ENCODE measurements around the gene GPR176.

GPR176 gene

DNA sequence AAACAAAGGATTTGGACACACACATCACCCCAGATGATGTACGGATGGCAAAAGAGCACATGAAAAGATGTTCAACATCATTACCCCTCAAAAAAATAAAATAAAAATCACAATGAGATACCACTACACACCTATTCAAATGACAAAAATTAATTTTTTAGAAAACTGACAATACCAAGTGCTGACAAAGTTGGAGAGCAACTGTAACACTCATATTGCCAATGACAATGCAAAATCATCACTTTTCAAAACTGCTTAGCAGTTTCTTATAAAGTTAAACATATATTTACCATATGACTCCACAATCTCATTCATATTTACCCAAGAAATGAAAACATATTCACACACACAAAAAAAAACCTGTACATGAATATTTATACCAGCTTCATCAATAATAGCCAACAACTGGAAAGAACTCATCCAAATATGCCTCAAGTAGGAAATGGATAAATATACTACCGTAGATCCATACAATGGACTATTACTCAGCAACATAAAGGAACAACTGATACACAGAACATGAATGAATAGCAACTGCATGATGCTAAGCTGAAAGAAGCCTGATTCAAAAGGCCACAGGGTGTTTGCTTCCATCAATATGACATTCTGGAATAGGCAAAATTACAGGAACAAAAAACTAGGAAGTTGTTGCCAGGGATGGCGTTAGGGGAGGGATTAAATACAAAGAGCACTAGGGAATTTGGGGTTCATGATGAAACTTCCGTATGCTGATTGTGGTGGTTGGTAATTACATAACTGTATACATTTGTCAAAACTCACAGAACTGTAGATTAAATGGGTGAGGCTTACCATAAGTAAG lies 138.7 kb downstream of the GPR176 start:
- no peak for DNase-seq

DNA sequence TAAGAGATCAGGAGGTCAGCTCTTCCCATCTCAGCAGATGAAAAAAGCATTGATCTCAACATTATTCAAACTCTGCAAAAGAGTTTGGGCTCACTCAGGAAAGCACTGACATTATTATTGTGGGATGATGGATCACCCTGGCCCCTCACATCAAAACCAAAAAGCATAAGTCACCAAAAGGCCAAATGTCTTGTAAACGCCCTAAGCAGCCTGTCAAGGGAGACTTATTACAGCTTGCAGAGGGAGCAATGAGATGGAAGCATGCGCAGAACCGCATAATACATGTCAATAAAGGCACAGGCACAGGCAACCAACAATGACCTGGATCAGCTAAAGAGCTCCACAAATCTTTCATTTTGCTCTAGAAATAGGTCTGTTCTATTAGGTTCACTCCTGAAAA lies 142.0 kb downstream of the GPR176 start:
- DNase-seq, result no peak

DNA sequence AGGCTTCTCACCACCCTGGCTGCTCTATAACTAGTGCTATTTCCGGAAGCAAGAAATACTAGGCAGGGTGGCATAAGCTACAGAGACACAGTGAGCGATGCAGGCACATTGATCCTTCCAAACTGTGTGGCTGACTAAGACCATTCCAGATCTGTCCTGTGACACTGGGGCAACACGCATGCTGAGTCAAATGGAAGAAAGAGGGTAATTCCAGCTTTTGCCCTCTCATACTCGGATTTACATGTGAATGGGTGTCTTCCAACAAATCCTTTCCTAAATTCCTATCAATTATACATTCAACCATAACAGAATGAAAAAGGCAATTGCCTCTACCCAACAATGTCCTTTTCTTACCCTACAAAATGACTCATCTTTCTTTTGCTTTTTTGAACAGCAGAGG lies 142.6 kb downstream of the GPR176 start:
- DNase-seq, result no peak

DNA sequence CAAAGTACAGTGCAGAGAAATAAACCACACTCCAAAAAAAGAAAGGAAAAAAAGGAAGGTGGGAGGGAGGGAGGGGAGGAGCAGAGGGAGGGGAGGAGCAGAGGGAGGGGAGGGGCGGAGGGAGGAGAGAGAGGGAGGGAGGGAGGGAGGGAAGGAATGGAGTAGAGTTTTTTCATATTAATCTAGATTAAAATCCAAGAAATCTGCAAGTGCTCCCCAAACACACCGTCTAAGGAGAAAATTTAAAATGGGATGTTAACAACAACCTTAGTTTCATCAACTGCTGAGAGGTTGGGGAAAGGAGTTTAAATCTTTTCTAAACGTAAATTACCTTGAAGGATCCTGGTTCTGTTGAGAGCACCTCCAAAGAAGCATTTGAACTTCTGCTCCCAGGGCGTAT lies 144.0 kb downstream of the GPR176 start:
- DNase-seq, result no peak

DNA sequence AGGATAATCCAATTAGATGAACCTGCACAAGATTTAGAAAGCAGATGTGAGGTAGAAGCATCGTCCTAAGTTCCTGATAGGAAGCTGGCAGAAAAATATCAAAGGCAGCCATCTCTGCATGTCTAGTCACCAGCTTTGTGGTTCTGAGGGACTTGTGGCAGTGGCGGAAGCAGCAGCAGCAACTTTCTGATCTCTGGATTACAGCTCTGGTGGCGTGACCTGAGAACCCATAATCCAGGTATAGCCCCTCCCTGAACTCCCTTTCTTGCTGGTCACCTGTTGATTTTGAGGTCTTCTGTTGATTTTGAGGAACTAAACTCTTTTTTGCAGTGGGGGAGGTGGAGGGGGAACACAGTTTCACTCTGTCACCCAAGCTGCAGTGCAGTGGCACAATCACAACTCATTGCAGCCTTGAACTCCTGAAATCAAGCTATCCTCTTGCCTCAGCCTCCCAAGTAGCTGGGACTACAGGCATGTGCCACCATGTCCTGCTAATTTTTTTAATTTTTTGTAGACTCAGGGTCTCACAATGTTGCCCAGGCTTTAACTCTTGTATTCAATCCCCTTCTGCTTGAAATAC lies 145.3 kb downstream of the GPR176 start:
- DNase-seq, result no peak

DNA sequence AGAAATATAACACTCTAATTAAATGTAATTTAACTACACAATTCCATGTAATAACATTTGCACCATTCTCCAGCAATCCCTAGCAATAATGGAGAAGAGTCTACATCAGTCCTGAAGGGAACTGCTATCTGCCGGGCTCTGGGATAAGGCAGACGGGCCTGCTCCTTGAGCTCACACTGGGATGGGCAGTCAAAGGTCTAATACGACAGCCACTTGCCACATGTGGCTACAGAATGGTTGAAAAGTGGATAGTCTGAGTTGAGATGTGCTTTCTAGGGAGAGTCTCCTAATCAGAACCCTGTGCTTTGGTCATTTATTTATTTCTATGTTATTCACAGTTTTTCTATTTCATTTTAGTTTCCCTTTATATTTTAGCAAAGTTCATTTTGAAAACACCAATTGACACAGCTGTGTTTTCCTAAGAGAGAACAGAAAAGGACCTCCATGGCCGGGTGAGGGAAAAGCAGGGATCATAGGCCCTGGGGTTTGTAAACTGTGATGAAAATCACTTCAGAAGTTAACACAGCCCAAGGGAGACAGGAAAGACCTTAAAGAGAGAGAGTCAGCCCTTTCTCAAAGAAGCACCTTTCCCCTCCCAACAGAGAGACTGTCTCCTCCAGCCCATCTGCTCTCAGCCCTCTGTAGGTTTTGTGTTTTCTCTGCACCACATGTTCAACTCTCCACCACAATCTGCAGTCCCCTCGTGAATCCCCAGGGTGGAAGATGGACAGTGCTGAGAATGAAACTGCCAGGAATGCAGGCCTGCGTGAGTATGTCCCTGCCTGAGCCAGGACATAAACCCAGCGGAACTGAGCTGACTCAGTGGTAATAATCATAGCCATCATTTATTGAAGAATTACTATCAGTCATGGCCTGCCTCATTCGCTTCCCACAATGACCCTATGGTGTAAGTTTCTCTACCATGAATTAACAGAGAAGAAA lies 149.0 kb downstream of the GPR176 start:
- peak in 2 of 14 donors; percentile 7 to 14 for DNase-seq

DNA sequence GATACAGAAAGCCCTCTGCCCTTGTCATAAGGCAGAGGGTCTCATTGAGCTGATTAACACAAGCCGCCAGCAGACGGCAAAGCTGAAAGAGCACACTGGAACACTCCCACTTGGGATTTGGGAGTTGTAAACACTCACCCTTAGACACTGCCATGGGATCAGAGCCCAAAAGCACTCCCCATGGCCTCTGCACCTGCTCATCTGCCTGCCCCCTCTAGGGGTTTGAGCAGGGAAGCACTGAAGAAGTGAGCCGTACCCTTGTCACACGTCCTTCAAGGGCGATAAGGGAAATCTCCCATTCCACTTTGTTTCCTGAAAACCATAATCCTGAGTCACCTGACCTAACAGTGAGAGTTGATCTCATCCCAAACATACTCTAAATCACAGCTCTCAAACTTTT lies 152.1 kb downstream of the GPR176 start:
- DNase-seq, result no peak

DNA sequence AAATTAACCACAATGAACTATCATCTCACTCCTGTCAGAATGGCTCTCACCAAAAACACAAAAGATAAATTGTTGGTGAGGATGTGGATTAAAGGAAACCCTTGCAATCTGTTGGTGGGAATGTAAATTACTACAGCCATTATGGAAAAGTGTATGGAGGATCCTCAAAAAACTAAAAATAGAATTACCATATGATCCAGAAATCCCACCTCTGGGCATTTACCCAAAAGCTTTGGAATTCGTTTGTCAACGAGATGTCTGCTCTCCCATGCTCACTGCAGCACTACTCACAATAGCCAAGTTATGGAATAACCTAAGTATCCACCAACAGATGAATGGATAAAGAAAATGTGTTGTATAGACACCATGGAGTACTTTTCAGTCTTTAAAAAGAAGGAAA lies 159.1 kb downstream of the GPR176 start:
- DNase-seq, result no peak

DNA sequence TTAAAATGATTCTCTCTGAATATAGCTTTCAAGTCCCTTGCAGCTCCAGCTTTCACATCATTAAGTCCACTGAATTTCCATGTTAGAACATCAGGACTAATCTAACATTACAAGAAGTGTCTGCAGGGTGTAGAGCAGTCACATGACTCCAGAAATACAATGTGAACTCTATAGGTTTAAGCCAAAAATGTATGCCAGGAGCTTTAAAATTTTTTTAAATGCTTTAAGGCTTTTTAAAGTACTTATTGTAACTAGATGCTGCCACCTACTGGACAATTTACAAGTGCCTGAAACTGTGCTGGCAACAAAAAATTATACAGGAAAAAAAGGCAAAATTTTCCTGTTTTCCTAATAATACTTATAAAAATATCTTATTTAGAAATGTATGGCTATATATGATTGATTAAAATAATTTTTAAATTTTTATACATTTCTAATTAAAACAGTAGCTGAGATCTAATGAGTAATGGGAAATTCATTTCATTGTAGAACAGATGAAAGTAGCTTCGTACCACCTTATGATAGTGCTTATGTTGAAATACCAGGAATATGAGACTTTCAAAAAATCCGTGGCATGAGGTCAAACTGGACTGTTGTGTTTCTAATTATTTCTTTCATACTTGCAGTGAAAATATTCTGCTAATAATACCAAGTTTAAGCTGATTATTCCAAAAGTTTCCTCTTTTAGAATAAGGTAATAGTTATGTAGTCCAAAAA lies 163.1 kb downstream of the GPR176 start:
- DNase-seq, result peak in 1 of 14 donors; percentile 8

DNA sequence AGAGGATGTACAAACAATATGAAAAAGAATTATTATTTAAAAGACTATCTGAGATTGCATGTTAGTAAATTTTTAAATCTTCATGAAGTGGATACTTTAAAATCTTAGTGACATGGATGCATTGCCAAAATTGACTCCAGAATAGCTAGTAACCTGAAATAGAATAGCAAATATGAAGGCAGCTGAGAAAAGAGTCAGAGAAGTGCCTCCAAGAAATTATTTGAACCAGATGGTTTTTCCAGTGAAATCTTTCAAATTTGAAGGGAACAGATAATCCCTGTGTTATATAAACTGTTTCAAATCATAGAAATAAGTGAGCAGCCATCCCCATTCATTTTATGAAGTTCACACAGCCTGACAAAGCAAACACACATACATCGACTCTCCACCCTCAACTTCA lies 167.1 kb downstream of the GPR176 start:
- DNase-seq, result no peak

DNA sequence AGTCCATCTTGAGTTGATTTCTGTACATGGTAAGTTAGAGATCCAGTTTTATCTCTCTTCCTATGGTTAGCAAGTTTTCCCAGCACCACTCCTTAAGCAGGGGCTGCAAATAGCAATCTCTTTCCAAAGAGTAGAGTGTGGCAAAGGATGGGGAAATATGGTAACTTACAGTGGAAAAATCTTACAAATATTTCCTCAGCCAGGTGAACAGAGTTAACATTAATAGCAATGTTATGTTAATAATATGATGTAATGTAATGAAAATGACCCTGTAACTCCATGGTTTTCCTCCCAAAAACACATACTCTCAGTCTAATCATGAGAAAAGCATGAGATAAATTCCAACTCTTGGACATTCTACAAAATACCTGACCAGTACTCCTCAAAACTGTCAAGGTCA lies 167.8 kb downstream of the GPR176 start:
- DNase-seq, result no peak

Measured in C1 segment of cervical spinal cord (tissue), 14 donors.